ENCODE results near the gene HSF2. TPM values are rescaled to one million over a fixed set of nuclear protein-coding genes. Genes with fewer than 3 reads are reported as not detected.

Gene HSF2
- total RNA-seq, 1 experiment from 2014 or later, result 36.8 TPM

Other genes with a start within 250 kb of the HSF2 start
- 185 and 227 TPM in 2 replicates for gene SERINC1, start 72.2 kb downstream of the HSF2 start, total RNA-seq (2014; rRNA removed; shearing (Covaris generic))
- gene PKIB, start 210.8 kb downstream of the HSF2 start, total RNA-seq (2014; rRNA removed; shearing (Covaris generic)), result not detected in 2 replicates